ENCODE data around the gene IGFBP6. TPM values are rescaled to one million over a fixed set of nuclear protein-coding genes. Genes with fewer than 3 reads are reported as not detected.

Gene IGFBP6
- total RNA-seq, 1 donor from 2014 or later = 10.0 TPM

GRCh38 chr12:53131844-53132243 lies 34.4 kb downstream of the IGFBP6 start:
- no peak for TF ChIP-seq CTCF (IDR thresholded peaks at IDR 0.05)
- no peaks in the 10 kb centered on the region for H3K4me1 Mint-ChIP-seq (ENCODE audit: low read depth)
- H3K9me3 Mint-ChIP-seq (ENCODE audit: low read depth) = peaks cover 3% of the 10 kb centered on the region
- peaks cover 15% of the 10 kb centered on the region for H3K27me3 Mint-ChIP-seq (ENCODE audit: low read depth)
- H3K27ac Mint-ChIP-seq (ENCODE audit: unreplicated experiment) = no peak overlapping the region
- no peak for DNase-seq (ENCODE audit: low spot score)
- no peaks in the 10 kb centered on the region for H3K36me3 Mint-ChIP-seq (ENCODE audit: low read depth)
- H3K4me3 Mint-ChIP-seq (ENCODE audit: unreplicated experiment) = no peak overlapping the region

- no peak for TF ChIP-seq CTCF (IDR thresholded peaks at IDR 0.05)
- no peaks in the 10 kb centered on the region for H3K4me1 Mint-ChIP-seq (ENCODE audit: low read depth)
- peaks cover 9% of the 10 kb centered on the region for H3K9me3 Mint-ChIP-seq (ENCODE audit: low read depth)
- H3K27me3 Mint-ChIP-seq (ENCODE audit: low read depth) = peaks cover 9% of the 10 kb centered on the region
- H3K4me3 Mint-ChIP-seq (ENCODE audit: unreplicated experiment) = no peak overlapping the region
- H3K36me3 Mint-ChIP-seq (ENCODE audit: low read depth) = no peaks in the 10 kb centered on the region
- no peak overlapping the region for H3K27ac Mint-ChIP-seq (ENCODE audit: unreplicated experiment)
- no peak for DNase-seq (ENCODE audit: low spot score)
Measured at GRCh38 chr12:53133722-53134121, 36.3 kb downstream of the IGFBP6 start.

- no peak overlapping the region for H3K27ac Mint-ChIP-seq (ENCODE audit: unreplicated experiment)
Measured at GRCh38 chr12:53143355-53143754, 45.9 kb downstream of the IGFBP6 start.

GRCh38 chr12:53145383-53146260 lies 48.2 kb downstream of the IGFBP6 start:
- H3K27me3 Mint-ChIP-seq (ENCODE audit: low read depth) = peaks cover 2% of the 10 kb centered on the region
- H3K4me3 Mint-ChIP-seq (ENCODE audit: unreplicated experiment) = no peak overlapping the region
- TF ChIP-seq CTCF (IDR thresholded peaks at IDR 0.05) = no peak
- no peaks in the 10 kb centered on the region for H3K4me1 Mint-ChIP-seq (ENCODE audit: low read depth)
- H3K36me3 Mint-ChIP-seq (ENCODE audit: low read depth) = no peaks in the 10 kb centered on the region
- no peak overlapping the region for H3K27ac Mint-ChIP-seq (ENCODE audit: unreplicated experiment)
- H3K9me3 Mint-ChIP-seq (ENCODE audit: low read depth) = no peaks in the 10 kb centered on the region
- no peak for DNase-seq (ENCODE audit: low spot score)

More at GRCh38 chr12:53143355-53143754, 45.9 kb downstream of the IGFBP6 start:
- peaks cover 2% of the 10 kb centered on the region for H3K27me3 Mint-ChIP-seq (ENCODE audit: low read depth)
- H3K4me3 Mint-ChIP-seq (ENCODE audit: unreplicated experiment) = no peak overlapping the region
- DNase-seq (ENCODE audit: low spot score) = no peak
- no peaks in the 10 kb centered on the region for H3K36me3 Mint-ChIP-seq (ENCODE audit: low read depth)
- no peaks in the 10 kb centered on the region for H3K9me3 Mint-ChIP-seq (ENCODE audit: low read depth)
- no peak for TF ChIP-seq CTCF (IDR thresholded peaks at IDR 0.05)
- H3K4me1 Mint-ChIP-seq (ENCODE audit: low read depth) = no peaks in the 10 kb centered on the region

GRCh38 chr12:53147181-53147580 lies 49.7 kb downstream of the IGFBP6 start:
- no peak for DNase-seq (ENCODE audit: low spot score)
- Mint-ChIP-seq H3K36me3 (ENCODE audit: low read depth) (no peaks in the 10 kb centered on the region), H3K4me3 (ENCODE audit: unreplicated experiment) (no peak overlapping the region), H3K27me3 (ENCODE audit: low read depth) (no peaks in the 10 kb centered on the region), H3K27ac (ENCODE audit: unreplicated experiment) (no peak overlapping the region), H3K9me3 (ENCODE audit: low read depth) (no peaks in the 10 kb centered on the region), H3K4me1 (ENCODE audit: low read depth) (no peaks in the 10 kb centered on the region)
- TF ChIP-seq CTCF (IDR thresholded peaks at IDR 0.05) = no peak

Data from chondrocyte (in vitro differentiated cells).